Measurements from ENCODE around the gene DOK3. TPM values are rescaled to one million over a fixed set of nuclear protein-coding genes. Genes with fewer than 3 reads are reported as not detected.

The DOK3 gene, protein sequence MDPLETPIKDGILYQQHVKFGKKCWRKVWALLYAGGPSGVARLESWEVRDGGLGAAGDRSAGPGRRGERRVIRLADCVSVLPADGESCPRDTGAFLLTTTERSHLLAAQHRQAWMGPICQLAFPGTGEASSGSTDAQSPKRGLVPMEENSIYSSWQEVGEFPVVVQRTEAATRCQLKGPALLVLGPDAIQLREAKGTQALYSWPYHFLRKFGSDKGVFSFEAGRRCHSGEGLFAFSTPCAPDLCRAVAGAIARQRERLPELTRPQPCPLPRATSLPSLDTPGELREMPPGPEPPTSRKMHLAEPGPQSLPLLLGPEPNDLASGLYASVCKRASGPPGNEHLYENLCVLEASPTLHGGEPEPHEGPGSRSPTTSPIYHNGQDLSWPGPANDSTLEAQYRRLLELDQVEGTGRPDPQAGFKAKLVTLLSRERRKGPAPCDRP
- total RNA-seq = 3.3 and 6.8 TPM in 2 replicates

GRCh38 chr5:177509381-177509951 is at the start of gene DOK3:
Gene DOK3 (minus strand): TSS chr5:177509826. CDS start chr5:177509540, 286 bp downstream.

DNA sequence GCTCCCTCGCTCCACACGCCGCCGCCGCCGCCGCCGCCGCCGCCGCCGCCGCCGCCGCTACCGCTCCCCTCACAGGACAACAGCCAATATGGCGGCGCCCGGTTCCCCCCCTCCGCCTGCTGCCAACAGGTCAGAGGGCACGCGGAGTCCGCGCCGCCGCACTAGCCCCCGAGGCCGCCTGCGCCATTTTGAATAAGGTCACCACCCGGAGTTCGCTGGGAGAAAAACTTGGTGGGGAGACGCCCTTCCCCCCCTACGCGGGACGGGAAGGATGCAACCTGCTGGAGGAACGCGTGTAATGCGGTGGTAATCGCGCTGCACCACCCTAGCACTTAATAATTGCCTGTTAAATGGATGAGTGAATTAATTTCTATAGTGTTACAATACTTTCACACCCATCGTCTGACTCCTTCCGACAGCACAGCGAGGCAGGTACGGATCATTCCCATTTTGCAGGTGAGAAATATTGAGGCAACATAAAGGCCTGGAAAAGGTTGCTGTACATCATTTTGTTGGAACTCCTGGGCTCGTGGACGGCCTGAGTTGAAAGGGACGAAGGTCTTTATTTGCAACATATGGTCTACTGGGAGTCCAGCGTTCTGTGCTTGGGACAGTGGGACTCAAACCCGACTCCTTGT is 45.0 kb upstream of the DOK3 start, which contains the start of gene FAM193B:
Gene FAM193B, minus strand, starts transcription at position 90 of the 638 bp plus-strand sequence. CDS start 105 bp downstream, outside the sequence.

DNA sequence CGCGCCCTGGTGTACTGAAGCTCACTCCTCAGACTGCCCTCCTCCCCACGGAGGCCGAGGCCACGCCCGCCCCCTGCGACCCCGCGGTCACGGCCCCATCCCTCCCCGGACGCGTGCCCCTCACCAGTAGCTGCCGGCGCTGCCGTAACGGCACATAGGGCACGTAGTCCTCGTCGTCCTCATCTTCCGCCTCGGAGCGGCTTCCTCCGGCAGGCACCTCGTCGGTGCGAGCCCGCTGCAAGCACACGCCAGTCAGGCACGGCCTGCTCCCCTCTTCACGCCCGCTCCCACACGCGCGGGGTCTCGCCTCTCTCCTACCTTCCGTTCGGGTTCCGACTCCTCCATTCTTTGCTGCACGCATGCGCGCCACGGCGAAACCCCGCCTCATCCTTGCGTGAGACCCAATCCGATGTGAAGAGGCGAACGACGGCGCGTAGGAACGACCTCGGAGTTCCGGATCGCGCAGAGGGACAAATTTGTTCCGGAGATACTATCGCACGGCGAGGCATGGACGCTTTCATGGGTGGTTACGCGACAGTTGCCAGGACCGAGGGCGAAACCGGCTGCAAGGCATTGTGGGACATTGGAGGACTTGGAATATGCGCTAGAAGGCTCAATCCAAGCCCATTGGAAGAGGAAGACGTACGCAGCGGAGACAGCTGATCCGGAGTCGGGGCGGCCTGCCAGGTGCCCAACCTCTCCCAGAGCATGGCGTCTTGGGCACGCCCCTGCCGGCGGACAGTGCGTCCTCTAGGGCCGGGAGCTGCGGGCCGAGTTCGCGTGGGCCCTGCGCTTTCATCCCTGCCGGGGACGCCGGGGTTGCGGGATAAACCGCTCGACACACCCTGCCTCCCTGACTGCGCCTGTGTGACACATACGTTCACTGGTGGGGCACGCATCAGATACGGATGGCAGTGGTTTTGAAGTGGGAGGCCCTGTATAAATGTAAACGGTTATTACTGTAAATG is 7.3 kb upstream of the DOK3 start, which contains the start of gene DDX41:
Gene DDX41, minus strand, starts transcription at position 361 of the 968 bp plus-strand sequence. Its CDS starts 16 bp downstream, at position 345.

GRCh38 chr5:177497292-177498012 is 12.2 kb downstream of the DOK3 start, which contains the start of gene PDLIM7:
Gene PDLIM7 (minus strand): TSS chr5:177497604. CDS start chr5:177496512, 1,092 bp downstream.

GRCh38 chr5:177473443-177474001 is 36.1 kb downstream of the DOK3 start, which contains the start of gene DBN1:
Gene DBN1 (minus strand): TSS chr5:177473634. CDS start chr5:177473521, 113 bp downstream.

Other genes with a start within 250 kb of the DOK3 start
- 18.3 and 24.9 TPM in 2 replicates for gene RAB24, start 206.1 kb downstream of the DOK3 start, total RNA-seq
- 68.5 and 167 TPM in 2 replicates for gene PRELID1, start 206.0 kb downstream of the DOK3 start, total RNA-seq
- 3.7 and 15.7 TPM in 2 replicates for gene MXD3, start 197.9 kb downstream of the DOK3 start, total RNA-seq
- gene LMAN2, start 158.2 kb downstream of the DOK3 start, total RNA-seq = 342 and 514 TPM in 2 replicates
- gene RGS14, start 151.9 kb downstream of the DOK3 start, total RNA-seq = 3.6 and 9.3 TPM in 2 replicates
- not detected in 2 replicates for gene SLC34A1, start 125.4 kb downstream of the DOK3 start, total RNA-seq
- gene PFN3, start 109.2 kb downstream of the DOK3 start, total RNA-seq = not detected in 2 replicates
- 0.58 TPM in 1 of 2 replicates, not detected in the other for gene F12, start 100.3 kb downstream of the DOK3 start, total RNA-seq
- gene GRK6, start 83.2 kb downstream of the DOK3 start, total RNA-seq = 12.7 and 32.4 TPM in 2 replicates
- 6.2 and 10.9 TPM in 2 replicates for gene PRR7, start 63.0 kb downstream of the DOK3 start, total RNA-seq
- 77.2 and 139 TPM in 2 replicates for gene DBN1, start 36.2 kb downstream of the DOK3 start, total RNA-seq
- 83.7 and 101 TPM in 2 replicates for gene PDLIM7, start 12.2 kb downstream of the DOK3 start, total RNA-seq
- 124 and 144 TPM in 2 replicates for gene DDX41, start 7.1 kb upstream of the DOK3 start, total RNA-seq
- gene FAM193B, start 44.7 kb upstream of the DOK3 start, total RNA-seq = 9.8 and 34.1 TPM in 2 replicates
- gene TMED9, start 82.4 kb upstream of the DOK3 start, total RNA-seq = 223 and 242 TPM in 2 replicates
- 40.5 and 53.0 TPM in 2 replicates for gene B4GALT7, start 90.3 kb upstream of the DOK3 start, total RNA-seq